Activated B cell treated with CpG ODN at 0.5 μM for 24 hours (primary cell): Measurements from ENCODE around the gene ST8SIA2. TPM values are rescaled to one million over a fixed set of nuclear protein-coding genes. Genes with fewer than 3 reads are reported as not detected.

Experiments
- ATAC-seq: fragments of 200-7000 bp; cut with Tn5 transposase; one replicate; pipeline ENCODE4 v1.10.0; 2021; ENCODE audit warnings: low read depth, mild to moderate bottlenecking, moderate library complexity
- CTCF ChIA-PET: fragments of 350-600 bp; sonication (Branson Sonifier 250); formaldehyde crosslinking; loops from one replicate; lab custom pipeline; 2021; ENCODE audit warnings: antibody characterized with exemption; lab: Charles Lee
- POLR2A ChIA-PET: fragments of 350-600 bp; sonication (Branson Sonifier 250); formaldehyde crosslinking; loops from one replicate; lab custom pipeline; 2021; ENCODE audit warnings: antibody characterized with exemption; lab: Charles Lee
- DNase-seq: peaks from one replicate; pipeline ENCODE4 v3.0.0; 2022
- H3K27ac Mint-ChIP-seq: one replicate; pipeline ENCODE4 v1.8.0; 2020; ENCODE audit warnings: mixed read lengths
- H3K27me3 Mint-ChIP-seq: one replicate; pipeline ENCODE4 v1.8.0; 2021; ENCODE audit warnings: mixed read lengths
- H3K36me3 Mint-ChIP-seq: one replicate; pipeline ENCODE4 v1.8.0; 2021; ENCODE audit warnings: low read depth, mixed read lengths
- H3K4me1 Mint-ChIP-seq: one replicate; pipeline ENCODE4 v1.8.0; 2021; ENCODE audit warnings: mixed read lengths
- H3K4me3 Mint-ChIP-seq: one replicate; pipeline ENCODE4 v1.8.0; 2020; ENCODE audit warnings: mild to moderate bottlenecking, mixed read lengths
- H3K9me3 Mint-ChIP-seq: one replicate; pipeline ENCODE4 v1.8.0; 2020; ENCODE audit warnings: mixed read lengths
- CTCF ChIP-seq: fragments of 200-600 bp; IDR thresholded peaks from one replicate; pipeline ENCODE4 v1.8.0; 2022; ENCODE audit warnings: antibody characterized with exemption, mild to moderate bottlenecking
- intact Hi-C: fragments of 100-400 bp; cut with micrococcal nuclease; formaldehyde crosslinking; loops from one replicate; pipeline ENCODE4 v1.15.1; 2024
- total RNA-seq: library from RNA; stranded (reverse); gene quantifications from 2 replicates; pipeline ENCODE4 v1.2.3, GENCODE V29; 2022

The ST8SIA2 gene
- total RNA-seq, 1 donor from 2014 or later, result not detected

- no peak overlapping the region for H3K4me3 Mint-ChIP-seq
- ChIA-PET CTCF (no interaction called here), POLR2A (no interaction called here)
- no peaks in the 10 kb centered on the region for H3K4me1 Mint-ChIP-seq
- intact Hi-C loops, result no loop called here
- no peaks in the 10 kb centered on the region for H3K36me3 Mint-ChIP-seq
- TF ChIP-seq CTCF, result no peak
- ATAC-seq (no peak), DNase-seq (no peak)
- H3K9me3 Mint-ChIP-seq, result no peaks in the 10 kb centered on the region
- peaks cover 9% of the 10 kb centered on the region for H3K27me3 Mint-ChIP-seq
- no peak overlapping the region for H3K27ac Mint-ChIP-seq
Measured at GRCh38 chr15:92409006-92409405, 15.3 kb downstream of the ST8SIA2 start.

DNA sequence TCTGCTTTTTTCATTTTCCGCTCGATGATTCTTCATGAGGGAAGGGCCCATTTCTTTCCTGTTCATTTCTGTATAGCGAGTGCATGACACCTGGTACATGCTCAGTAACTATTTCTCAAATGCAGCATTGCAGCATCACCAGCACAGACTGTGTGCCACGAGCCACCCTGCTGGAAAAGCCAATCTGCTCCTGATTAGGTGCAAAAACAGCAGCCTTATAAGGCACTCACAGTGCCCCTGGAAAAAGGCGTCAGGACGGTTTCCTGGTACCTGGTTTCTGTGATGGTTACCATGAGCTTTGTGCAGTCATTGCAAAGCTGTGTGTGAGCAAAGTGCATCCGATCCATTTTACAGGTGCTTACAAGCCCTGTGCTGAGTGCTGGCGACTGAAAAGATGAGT, 15.8 kb downstream of the ST8SIA2 start:
- DNase-seq (no peak), ATAC-seq (no peak)
- H3K4me3 Mint-ChIP-seq, result no peak overlapping the region
- intact Hi-C loops, result no loop called here
- no peaks in the 10 kb centered on the region for H3K4me1 Mint-ChIP-seq
- ChIA-PET CTCF (no interaction called here), POLR2A (no interaction called here)
- no peaks in the 10 kb centered on the region for H3K9me3 Mint-ChIP-seq
- TF ChIP-seq CTCF, result no peak
- H3K27ac Mint-ChIP-seq, result no peak overlapping the region
- H3K36me3 Mint-ChIP-seq, result no peaks in the 10 kb centered on the region
- H3K27me3 Mint-ChIP-seq, result peaks cover 9% of the 10 kb centered on the region

GRCh38 chr15:92410537-92410936, 16.9 kb downstream of the ST8SIA2 start:
- no peaks in the 10 kb centered on the region for H3K36me3 Mint-ChIP-seq
- no peak overlapping the region for H3K4me3 Mint-ChIP-seq
- H3K9me3 Mint-ChIP-seq, result no peaks in the 10 kb centered on the region
- ATAC-seq (no peak), DNase-seq (no peak)
- H3K4me1 Mint-ChIP-seq, result no peaks in the 10 kb centered on the region
- peaks cover 9% of the 10 kb centered on the region for H3K27me3 Mint-ChIP-seq
- ChIA-PET POLR2A (no interaction called here), CTCF (no interaction called here)
- TF ChIP-seq CTCF, result no peak
- no peak overlapping the region for H3K27ac Mint-ChIP-seq
- intact Hi-C loops, result no loop called here

DNA sequence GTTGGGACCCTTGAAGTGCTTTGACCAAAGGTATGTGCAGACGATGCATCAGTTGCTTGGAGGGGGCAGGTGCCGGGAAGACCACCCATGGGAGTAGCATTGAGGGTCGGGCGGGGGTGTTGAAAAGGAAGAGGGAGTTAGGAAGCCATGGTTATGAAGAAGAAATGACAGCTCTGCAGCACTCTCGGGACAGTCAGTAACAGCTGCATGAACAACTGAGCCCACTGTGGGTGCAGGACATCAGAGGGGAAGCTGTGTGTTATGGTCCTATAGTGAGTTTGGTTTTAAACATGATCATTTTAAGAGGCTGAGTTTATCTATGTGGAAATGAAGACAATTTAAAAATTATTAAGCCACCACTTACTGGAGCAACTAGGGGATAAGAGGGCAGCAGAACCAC, 17.6 kb downstream of the ST8SIA2 start:
- DNase-seq (no peak), ATAC-seq (no peak)
- intact Hi-C loops, result no loop called here
- H3K36me3 Mint-ChIP-seq, result no peaks in the 10 kb centered on the region
- H3K9me3 Mint-ChIP-seq, result no peaks in the 10 kb centered on the region
- no peak overlapping the region for H3K4me3 Mint-ChIP-seq
- ChIA-PET POLR2A (no interaction called here), CTCF (no interaction called here)
- H3K4me1 Mint-ChIP-seq, result no peaks in the 10 kb centered on the region
- TF ChIP-seq CTCF, result no peak
- no peak overlapping the region for H3K27ac Mint-ChIP-seq
- H3K27me3 Mint-ChIP-seq, result peaks cover 9% of the 10 kb centered on the region

GRCh38 chr15:92413510-92413909, 19.8 kb downstream of the ST8SIA2 start:
- no peaks in the 10 kb centered on the region for H3K36me3 Mint-ChIP-seq
- ATAC-seq, result no peak
- H3K9me3 Mint-ChIP-seq, result no peaks in the 10 kb centered on the region
- H3K4me1 Mint-ChIP-seq, result no peaks in the 10 kb centered on the region
- POLR2A ChIA-PET, result no interaction called here
- CTCF ChIA-PET, result no interaction called here
- H3K27me3 Mint-ChIP-seq, result peaks cover 9% of the 10 kb centered on the region
- intact Hi-C loops, result no loop called here
- no peak for DNase-seq
- H3K27ac Mint-ChIP-seq, result no peak overlapping the region
- H3K4me3 Mint-ChIP-seq, result no peak overlapping the region
- TF ChIP-seq CTCF, result no peak
